HL-60 (cell line): ENCODE results near the gene EP400.

Source experiments
- DNase-seq, 2 experiments: peaks; one replicate each; pipeline ENCODE4 v3.0.0-alpha.2; 2010 to 2020; ENCODE audit warnings: low read depth in 1 of 2, low spot score in 1 of 2
- H3K27ac ChIP-seq: fragments of 250-450 bp; sonication (Bioruptor Pico); replicated peaks from 2 replicates; pipeline ENCODE4 v1.5.1; 2020; ENCODE audit warnings: mild to moderate bottlenecking, moderate library complexity
- H3K27me3 ChIP-seq: fragments of 250-450 bp; sonication (Bioruptor Pico); 2 replicates; pipeline ENCODE4 v1.5.1; 2021; ENCODE audit warnings: mild to moderate bottlenecking, moderate library complexity; ENCODE audit not compliant: insufficient read depth, poor library complexity, severe bottlenecking
- H3K4me3 ChIP-seq: replicated peaks from 2 replicates; pipeline ENCODE4 v1.5.1; 2011; ENCODE audit warnings: mild to moderate bottlenecking, control low read depth, low read length; ENCODE audit not compliant: insufficient read depth
- GABPA ChIP-seq: IDR thresholded peaks from 2 replicates; pipeline ENCODE4 v1.6.1; 2012; ENCODE audit warnings: low read depth
- POLR2AphosphoS5 ChIP-seq: IDR thresholded peaks from 2 replicates; pipeline ENCODE4 v1.6.1; 2012; ENCODE audit warnings: low read depth
- SPI1 ChIP-seq: IDR thresholded peaks from 2 replicates; pipeline ENCODE4 v1.6.1; 2012; ENCODE audit warnings: low read depth, mild to moderate bottlenecking, borderline replicate concordance
- TF ChIP-seq, protein P1 (sequence below): IDR thresholded peaks from one replicate; pipeline ENCODE4 v1.5.1; 2011; ENCODE audit warnings: low read length, control low read depth, inconsistent platforms; ENCODE audit not compliant: insufficient read depth
- TF ChIP-seq, protein P2 (sequence below): IDR thresholded peaks from 2 replicates; pipeline ENCODE4 v1.6.1; 2012; ENCODE audit warnings: low read depth; ENCODE audit not compliant: insufficient replicate concordance

EP400 gene

DNA sequence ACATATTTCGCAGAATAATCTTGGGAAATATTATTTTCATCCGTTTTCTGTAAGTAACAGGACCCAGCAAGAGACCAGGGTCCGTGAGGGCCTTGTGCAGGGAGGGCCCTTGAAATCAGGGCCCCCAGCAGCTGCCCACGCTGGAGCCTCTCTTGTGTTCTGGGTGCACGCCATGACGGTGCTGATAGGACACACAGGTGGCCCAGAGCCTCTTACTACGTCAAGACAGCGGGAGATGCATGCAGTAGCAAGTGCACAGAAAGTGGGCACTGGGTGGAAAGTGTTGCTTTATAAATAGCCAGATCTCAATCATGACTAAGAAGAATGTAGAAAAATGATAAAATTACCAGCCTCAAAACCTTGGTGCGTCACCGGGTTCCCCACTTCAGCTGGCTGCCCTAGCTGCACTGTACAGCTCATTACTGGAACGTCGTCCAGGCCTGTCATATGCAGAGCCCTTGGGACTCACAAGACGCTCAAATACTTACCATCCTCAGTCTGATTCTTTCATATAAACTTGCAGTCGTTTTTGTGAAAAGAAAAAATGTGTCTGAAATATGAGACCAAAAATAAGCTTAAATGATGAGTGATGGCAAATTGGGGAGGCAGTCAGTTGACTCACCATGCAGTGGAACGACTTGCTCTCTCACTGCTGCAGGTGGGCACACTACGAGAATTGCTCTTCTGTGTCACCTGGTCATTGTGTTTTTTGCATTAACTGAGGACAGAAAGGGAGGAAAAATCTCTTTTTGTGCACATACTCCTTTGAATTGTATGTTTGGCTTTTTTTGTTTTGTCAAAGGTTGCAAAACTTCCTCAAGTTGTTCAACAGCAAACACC lies 126.2 kb downstream of the EP400 start:
- H3K27ac ChIP-seq = no peak overlapping the region
- TF ChIP-seq POLR2AphosphoS5 (no peak), GABPA (no peak), SPI1 (no peak)
- TF ChIP-seq, protein P1, sequence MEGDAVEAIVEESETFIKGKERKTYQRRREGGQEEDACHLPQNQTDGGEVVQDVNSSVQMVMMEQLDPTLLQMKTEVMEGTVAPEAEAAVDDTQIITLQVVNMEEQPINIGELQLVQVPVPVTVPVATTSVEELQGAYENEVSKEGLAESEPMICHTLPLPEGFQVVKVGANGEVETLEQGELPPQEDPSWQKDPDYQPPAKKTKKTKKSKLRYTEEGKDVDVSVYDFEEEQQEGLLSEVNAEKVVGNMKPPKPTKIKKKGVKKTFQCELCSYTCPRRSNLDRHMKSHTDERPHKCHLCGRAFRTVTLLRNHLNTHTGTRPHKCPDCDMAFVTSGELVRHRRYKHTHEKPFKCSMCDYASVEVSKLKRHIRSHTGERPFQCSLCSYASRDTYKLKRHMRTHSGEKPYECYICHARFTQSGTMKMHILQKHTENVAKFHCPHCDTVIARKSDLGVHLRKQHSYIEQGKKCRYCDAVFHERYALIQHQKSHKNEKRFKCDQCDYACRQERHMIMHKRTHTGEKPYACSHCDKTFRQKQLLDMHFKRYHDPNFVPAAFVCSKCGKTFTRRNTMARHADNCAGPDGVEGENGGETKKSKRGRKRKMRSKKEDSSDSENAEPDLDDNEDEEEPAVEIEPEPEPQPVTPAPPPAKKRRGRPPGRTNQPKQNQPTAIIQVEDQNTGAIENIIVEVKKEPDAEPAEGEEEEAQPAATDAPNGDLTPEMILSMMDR = no peak
- TF ChIP-seq, protein P2, sequence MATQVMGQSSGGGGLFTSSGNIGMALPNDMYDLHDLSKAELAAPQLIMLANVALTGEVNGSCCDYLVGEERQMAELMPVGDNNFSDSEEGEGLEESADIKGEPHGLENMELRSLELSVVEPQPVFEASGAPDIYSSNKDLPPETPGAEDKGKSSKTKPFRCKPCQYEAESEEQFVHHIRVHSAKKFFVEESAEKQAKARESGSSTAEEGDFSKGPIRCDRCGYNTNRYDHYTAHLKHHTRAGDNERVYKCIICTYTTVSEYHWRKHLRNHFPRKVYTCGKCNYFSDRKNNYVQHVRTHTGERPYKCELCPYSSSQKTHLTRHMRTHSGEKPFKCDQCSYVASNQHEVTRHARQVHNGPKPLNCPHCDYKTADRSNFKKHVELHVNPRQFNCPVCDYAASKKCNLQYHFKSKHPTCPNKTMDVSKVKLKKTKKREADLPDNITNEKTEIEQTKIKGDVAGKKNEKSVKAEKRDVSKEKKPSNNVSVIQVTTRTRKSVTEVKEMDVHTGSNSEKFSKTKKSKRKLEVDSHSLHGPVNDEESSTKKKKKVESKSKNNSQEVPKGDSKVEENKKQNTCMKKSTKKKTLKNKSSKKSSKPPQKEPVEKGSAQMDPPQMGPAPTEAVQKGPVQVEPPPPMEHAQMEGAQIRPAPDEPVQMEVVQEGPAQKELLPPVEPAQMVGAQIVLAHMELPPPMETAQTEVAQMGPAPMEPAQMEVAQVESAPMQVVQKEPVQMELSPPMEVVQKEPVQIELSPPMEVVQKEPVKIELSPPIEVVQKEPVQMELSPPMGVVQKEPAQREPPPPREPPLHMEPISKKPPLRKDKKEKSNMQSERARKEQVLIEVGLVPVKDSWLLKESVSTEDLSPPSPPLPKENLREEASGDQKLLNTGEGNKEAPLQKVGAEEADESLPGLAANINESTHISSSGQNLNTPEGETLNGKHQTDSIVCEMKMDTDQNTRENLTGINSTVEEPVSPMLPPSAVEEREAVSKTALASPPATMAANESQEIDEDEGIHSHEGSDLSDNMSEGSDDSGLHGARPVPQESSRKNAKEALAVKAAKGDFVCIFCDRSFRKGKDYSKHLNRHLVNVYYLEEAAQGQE = no peak

DNA sequence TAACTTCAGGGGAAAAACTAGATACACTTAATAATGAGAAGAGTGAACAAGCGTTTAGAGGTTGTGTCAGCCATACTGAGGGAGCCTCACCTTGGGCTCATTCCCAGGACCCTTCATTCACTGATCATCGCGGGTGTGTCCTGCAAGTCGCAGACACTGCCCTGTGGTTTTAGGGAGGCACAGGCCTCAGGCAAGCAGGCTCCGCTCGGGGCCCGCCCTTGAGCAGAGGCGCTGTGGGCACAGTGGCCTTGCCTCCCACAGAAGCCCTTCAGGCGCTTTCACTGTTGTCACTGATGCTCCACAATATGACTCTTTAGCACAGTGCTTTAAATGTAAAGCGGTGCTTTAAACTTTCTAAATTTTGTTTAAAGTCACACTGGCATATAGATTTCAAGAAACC lies 127.0 kb downstream of the EP400 start:
- Histone ChIP-seq H3K27ac (no peak overlapping the region), H3K27me3 (no peaks in the 10 kb centered on the region), H3K4me3 (no peak overlapping the region)
- DNase-seq = no peak
- TF ChIP-seq, protein P2 = no peak
- TF ChIP-seq GABPA (no peak), SPI1 (no peak)

More for the DNA sequence above, 126.2 kb downstream of the EP400 start:
- H3K4me3 ChIP-seq = no peak overlapping the region
- H3K27me3 ChIP-seq = no peaks in the 10 kb centered on the region
- no peak for DNase-seq

DNA sequence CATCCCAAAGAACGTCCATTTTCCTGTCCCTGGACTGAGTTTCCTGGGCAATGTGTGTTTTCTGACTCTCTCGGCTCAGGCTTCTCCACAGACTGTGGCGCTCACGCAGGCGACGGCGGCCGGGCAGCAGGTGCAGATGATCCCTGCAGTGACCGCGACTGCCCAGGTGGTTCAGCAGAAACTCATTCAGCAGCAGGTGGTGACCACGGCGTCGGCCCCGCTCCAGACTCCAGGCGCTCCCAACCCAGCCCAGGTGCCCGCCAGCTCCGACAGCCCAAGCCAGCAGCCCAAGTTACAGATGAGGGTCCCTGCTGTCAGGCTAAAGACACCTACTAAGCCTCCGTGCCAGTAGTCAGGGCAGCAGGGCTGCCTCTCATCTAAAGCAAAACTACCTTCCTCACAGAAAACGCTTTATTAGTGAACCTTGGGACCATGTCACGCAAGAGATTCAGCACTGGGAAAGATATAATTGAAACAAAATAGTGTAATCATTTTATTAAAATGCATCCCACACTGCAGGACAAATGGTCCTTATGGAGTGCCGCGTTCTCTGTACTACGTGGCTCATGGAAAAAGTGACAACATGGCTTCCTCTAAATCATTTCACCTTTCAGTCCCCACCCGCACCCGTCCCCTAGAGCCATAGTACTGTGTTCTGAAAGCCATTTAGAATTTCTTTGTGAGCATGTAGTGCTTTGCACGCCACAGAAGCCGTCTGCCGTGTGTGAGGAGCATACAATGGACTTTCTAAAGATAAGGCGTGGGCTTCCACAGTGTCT lies 127.8 kb downstream of the EP400 start:
- TF ChIP-seq SPI1 (no peak), GABPA (no peak), POLR2AphosphoS5 (no peak)
- TF ChIP-seq, protein P1 = no peak
- TF ChIP-seq, protein P2 = no peak

More for the DNA sequence above, 127.8 kb downstream of the EP400 start:
- no peak for DNase-seq
- H3K4me3 ChIP-seq = no peak overlapping the region
- H3K27ac ChIP-seq = no peak overlapping the region
- H3K27me3 ChIP-seq = no peaks in the 10 kb centered on the region
